HG02840 (cell line): Measurements from ENCODE around the gene DIRAS1.
"Not testable (repeated sequence)": the region's sequence is repeated elsewhere in the genome, so short reads cannot be mapped to it uniquely, and the experiment has no call there.

Experiments used
- ATAC-seq: cut with Tn5 transposase; IDR thresholded peaks from one replicate; pipeline ENCODE4 v1.9.1; 2021; ENCODE audit warnings: mild to moderate bottlenecking, moderate library complexity, moderate number of reproducible peaks; ENCODE audit not compliant: unreplicated experiment, low FRiP score

The DIRAS1 gene

GRCh38 chr19:2714531-2715269 is 6.5 kb downstream of the DIRAS1 start:
- no peak for ATAC-seq

DNA sequence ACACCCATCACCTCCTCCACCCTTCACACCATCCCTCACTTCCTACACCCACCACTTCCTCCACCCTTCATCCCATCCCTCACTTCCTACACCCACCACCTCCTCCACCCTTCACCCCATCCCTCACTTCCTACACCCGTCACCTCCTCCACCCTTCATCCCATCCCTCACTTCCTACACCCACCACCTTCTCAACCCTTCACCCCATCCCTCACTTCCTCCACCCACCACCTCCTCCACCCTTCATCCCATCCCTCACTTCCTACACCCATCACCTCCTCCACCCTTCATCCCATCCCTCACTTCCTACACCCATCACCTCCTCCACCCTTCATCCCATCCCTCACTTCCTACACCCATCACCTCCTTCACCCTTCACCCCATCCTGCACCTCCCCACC is 7.1 kb downstream of the DIRAS1 start:
- not testable (repeated sequence) for ATAC-seq

- ATAC-seq: not testable (repeated sequence)
Observed at GRCh38 chr19:2713170-2713569, 8.0 kb downstream of the DIRAS1 start.

GRCh38 chr19:2711875-2712205 is 9.3 kb downstream of the DIRAS1 start:
- ATAC-seq: no peak

GRCh38 chr19:2711172-2711874 is 9.8 kb downstream of the DIRAS1 start:
- ATAC-seq: no peak

DNA sequence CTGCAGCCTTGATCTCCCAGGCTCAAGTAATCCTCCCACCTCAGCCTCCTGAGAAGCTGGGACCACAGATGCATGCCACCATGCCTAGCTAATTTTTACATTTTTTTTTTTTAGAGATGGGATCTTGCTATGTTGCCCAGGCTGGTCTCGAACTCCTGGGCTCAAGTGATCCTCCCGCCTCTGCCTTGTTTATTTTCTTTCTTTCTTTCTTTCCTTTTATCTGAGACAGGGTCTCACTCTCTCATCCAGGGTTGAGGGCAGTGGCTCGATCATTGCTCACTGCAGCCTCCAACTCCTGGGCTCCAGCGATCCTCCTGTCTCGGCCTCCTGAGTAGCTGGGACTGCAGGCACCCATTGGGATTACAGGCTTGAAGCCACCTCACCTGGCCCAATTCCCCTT is 14.9 kb downstream of the DIRAS1 start:
- ATAC-seq: no peak

DNA sequence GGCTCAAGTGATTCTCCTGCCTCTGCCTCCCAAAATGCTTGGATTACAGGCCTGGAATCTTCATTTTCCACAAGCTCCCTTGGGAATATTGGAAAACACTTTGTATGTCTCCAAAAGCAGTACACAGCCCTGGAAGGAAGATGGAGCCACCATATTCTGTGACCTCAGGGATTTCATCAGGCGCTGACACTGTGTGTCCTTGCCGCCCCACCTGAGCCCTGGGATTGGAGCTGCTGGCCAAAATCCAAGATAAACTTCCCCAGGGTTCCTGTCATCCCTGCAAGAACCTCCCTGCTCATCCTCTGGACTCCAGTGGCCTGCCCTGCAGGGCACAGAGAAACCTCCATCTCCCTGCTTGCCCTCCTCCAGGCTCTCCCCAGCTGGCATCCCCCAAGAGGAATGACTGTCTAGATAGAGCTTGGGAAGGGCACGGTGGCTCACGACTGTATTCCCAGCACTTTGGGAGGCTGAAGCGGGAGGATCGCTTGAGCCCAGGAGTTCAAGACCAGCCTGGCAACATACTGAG is 17.4 kb downstream of the DIRAS1 start:
- no peak for ATAC-seq

GRCh38 chr19:2703077-2703437 is 18.1 kb downstream of the DIRAS1 start:
- ATAC-seq: no peak

GRCh38 chr19:2702170-2703076 is 18.7 kb downstream of the DIRAS1 start, which contains the start of gene GNG7:
Gene GNG7, minus strand, starts transcription at chr19:2702694. Its CDS starts 182,006 bp downstream, at chr19:2520688.
- ATAC-seq: no peak

GRCh38 chr19:2701361-2702169 is 19.6 kb downstream of the DIRAS1 start:
- no peak for ATAC-seq

DNA sequence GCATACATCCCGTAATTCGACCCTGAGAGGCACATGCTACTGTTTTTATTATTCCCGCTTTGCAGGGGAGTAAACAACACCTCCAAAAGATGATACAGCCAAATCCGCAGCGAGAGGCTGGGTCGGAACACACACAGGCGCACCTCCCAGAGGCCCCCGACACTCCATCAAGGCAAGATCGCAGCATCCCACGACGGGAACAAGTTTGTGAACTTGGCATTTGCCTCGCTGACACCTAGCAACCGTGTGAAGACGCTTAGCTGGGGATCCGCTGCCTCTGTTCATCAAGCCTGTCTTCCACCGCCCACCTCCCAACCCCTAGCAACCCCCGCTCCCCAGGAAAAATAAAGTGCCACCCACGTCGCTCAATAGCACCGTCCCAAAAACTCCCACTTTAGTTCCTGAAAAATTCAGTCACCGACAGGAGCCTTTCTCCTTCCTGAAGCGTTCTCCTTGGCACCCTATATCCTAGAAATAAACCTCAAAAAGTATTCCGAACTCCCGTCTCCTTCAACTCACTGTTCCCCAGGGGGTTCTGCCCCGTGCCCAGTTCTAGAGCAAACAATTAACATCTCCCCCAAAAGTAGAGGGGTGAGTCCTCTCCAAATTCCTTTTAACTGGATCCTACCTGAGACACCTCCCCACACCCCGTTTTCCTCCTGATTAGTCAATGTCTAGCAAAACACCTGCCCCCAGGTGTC is 20.4 kb downstream of the DIRAS1 start:
- ATAC-seq: no peak

- ATAC-seq: no peak
Observed at GRCh38 chr19:2699413-2700140, 21.6 kb downstream of the DIRAS1 start.

GRCh38 chr19:2694196-2694595 is 27.0 kb downstream of the DIRAS1 start:
- no peak for ATAC-seq

DNA sequence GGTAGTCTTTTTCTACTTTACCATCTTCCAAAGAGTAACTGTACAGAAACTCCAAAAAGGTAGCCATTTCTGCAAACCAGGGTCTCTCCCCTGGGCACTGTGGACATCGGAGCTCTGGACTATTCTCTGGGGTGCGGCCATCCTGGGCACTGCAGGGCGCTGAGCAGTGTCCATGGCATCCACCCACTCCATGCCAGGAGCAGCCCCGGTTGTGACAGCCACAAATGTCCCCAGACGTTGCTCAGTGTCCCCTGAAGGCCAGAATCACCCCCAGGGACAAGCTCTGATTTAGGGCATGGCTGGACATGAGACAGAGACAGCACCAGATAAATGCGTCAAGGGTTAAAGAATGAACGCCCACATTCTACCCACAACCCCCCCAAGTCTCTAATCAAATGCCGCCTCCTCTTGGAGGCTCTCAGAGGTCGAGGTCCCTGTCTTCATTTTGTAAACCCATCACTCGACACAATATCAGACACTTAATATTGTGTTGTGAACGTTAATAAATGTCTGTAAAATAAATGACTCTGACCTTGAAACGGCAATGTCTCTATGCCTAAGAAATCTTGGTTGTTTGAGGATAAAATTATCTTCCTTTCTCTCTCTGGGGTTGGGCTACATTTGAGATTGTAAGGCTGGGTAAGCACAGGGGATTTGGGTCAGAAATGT is 27.5 kb downstream of the DIRAS1 start:
- no peak for ATAC-seq

DNA sequence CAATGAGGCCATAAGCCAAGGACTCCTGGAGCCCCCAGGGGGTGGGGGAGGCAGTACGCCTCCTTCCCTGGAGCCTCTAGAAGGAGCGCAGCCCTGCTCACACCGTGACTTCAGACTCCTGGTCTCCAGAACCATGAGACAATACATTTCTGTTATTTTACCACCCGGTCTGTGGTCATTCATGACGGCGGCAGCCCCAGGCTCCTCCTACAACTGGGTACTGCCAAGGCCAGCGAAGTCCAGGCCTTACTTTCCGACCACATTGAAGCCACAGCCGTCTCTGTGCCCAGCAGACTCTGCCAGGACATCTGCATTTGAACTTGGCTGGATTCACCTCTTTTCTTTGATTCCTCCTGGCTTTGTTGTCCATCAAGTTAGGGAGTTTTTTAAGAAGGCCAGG is 29.2 kb downstream of the DIRAS1 start:
- ATAC-seq: no peak

DNA sequence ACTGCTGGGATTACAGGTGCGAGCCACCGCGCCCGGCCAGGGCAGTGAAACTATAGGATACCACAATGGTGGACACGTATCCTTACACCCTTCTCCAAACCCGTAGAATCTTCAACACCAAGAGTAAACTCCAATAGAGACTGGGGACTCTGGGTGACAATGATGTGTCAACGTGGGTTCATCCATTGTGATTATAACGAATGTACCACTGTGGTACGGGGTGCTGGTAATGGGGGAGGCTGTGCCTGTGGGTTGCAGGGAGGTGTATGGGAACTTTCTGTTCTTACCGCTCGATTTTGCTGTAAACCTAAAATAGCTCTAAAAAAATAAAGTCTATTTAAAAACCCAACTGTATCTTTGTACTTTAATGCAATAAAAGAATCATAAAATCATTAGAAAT is 30.3 kb downstream of the DIRAS1 start:
- no peak for ATAC-seq

- no peak for ATAC-seq
Observed at GRCh38 chr19:2686360-2686759, 34.8 kb downstream of the DIRAS1 start.

DNA sequence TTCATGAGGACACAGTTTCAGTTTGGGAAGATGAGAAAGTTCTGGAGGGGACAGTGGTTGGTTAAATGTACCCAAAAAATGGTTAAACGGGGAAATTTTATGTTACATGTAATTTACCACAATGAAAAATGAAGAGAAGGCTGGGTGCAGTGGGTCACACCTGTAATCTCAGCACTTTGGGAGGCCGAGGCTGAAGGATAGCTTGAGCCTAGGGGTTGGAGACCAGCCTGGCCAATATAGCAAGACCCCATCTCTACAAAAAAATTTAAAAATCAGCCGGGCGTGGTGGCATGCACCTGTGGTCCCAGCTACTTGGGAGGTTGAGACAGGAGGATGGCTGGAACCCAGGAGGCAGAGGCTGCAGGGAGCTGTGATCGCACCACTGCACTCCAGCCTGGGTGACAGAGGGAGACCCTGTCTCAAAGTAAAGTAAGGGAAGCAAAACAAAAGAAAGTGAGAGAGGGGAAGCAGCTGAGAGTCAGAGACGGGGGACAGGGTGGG is 35.9 kb downstream of the DIRAS1 start:
- no peak for ATAC-seq
